SW 1271 (cell line): ENCODE measurements around the gene NPTXR.

Source experiments
- DNase-seq, 2 experiments: peaks; one replicate each; lab custom pipeline; 2025; lab: John Stamatoyannopoulos, UW

NPTXR gene

DNA sequence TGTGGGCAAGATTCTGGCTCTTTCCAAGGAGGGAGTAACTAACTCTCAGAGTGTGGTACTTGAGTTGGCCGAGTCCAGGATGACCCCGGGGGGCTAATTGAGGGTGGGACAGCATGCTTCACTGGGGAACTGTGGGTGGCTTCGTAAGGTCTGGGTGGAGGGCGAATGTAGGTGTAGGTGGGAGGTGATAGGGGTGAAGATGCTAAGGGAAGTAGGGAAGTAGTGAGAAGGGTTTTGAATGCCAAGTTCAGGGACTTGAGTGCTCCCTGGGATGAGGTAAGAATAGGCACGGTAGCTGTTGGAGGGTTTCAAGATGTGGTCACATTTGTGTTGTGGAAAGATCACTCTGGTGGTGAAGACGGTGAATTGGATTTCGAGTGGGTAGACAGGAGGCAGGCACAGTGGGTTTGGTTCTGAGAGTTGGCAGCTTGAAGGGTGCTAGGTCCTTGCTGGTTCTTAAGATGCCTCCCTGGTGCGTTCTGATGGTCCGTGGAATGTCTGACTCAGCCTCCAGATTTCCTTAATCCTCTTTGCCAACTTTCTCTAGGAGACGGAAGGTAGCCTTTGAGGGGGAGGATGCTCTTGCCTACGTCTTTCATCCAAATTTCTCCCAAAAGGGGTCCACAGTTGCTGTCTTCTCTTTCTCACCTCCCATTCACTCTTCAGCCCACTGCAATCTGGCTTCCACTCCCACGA, 47.4 kb downstream of the NPTXR start:
- no peak for DNase-seq

DNA sequence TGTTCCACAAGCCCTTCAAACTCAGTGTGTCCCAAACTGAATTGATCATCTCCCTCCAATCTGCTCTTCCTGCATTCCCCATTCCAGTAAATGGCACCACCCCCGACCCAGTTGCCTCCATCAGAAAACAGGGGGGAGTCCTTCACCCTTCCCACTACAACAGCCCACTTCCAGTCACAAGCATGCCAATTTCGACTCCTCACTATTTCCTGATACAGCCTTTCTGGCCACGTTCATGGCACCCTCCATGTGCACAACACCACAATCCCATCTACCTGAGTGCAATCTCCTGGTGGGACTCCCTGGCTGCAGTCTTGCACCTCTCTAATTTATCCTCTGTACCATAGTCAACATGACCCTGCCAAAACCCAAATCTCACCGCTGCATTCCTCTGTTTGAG, 48.3 kb downstream of the NPTXR start:
- DNase-seq: no peak

DNA sequence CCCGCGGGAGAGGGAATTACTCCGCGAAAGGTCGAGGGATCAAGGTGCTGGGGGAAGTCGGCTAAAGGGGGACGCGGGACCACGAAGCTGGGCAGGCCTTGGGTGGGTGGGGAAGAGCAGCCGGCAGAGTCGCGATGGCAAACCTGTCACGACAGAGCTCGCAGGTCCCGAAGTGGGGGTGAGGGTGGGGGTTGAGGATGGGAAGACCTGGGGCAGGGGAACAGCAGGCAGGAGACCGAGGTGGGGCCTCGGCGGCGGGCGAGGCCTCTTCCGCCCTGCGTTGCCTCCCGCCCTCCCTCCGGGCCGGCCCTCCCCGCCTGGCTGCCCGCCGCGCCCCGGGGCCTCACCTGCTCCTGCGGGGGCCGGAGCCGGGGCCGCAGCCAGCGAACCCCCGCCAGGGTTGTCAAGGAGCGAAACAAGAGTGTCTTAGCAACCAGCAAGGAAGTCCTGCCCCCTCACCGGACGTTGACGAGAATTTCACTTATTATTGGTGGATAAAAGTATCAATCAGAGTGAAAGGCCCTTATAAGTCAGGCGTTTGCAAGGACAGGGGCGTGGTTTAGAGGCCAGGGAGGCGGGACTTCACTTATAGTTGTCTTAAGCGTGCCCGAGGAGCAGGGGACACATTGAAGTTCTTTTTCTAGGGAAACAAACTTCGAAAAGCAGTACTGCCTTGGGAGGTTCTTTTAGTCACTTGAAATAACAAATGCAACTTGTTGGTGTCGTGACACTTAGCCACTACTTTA, 49.9 kb downstream of the NPTXR start, which contains the start of gene DNAL4:
TSS of gene DNAL4 (minus strand) at position 423 of the 746 bp plus-strand sequence. CDS start 11,412 bp downstream, outside the sequence.
- DNase-seq: peak; percentile 87 to 95

DNA sequence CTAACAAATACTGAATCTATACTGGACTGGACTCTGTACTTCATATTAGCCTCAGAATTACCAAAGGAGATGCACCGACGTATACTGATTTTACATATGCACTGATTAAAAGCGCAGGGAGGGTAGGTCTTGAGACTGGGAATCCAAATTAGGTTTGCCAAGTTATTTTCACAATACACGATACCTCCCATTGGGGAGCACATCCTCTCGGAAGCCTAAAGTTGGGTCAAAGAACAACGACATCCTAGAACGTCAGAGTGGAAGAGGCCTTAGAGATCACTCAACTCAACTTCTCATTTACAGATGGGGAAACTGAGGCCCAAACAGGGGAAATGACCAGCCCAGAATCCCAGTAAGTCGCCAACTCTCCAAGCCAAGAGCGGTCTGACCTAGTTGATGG, 50.5 kb downstream of the NPTXR start:
- DNase-seq: no peak

DNA sequence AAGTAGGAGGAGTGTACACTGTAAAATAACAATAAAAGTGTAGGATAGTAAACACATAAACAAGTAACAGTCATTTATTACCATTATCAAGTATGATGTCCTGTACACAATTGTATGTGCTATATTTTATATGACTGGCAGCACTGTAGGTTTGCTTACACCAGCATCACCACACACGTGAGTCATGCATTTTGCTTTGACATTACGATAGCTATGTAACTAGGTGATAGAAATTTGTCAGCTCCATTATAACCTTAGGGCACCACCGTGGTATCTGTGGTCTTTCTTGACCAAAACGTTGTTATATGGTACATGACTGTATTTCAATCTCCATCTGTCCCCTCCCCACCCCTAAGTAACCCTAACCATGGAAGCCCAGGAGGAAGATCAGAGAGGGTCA, 51.0 kb downstream of the NPTXR start:
- no peak for DNase-seq

DNA sequence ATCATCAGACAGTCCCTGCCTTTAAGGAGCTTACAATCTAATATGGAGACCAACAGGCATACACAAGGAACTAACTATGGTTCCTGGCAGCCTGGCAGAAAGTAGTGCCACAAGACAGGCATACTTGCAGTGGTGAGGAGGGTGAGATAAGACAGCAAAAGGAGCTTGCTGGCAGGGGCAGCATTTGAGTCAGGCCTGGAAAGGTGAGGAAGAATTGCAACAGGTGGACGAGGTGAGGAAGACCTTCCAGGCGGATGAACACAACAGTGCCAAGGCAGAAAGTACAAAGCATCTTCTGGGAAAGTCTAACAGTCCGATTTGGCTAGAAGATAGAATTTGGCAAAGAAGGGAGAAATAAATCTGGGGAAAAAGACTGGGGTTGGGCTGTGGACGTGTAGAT, 54.2 kb downstream of the NPTXR start:
- DNase-seq: no peak

DNA sequence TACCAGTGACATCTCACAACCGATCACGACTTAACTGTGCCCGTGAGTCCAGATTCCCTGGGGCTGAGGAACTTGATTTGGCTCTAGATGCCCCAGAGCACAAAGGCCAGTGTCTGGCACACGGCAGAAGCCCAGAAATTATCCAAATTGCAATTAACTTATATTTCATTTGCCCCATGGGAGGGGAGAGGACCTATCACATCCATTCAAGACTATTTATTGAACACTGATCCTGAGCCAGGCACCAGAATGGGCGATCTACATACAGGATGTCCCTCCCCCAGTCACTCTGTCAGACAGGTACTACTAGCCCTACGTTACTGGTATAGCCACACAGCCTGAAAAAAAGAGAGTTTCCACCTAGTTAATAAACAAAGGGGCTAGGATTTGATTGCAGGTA, 55.0 kb downstream of the NPTXR start:
- no peak for DNase-seq

DNA sequence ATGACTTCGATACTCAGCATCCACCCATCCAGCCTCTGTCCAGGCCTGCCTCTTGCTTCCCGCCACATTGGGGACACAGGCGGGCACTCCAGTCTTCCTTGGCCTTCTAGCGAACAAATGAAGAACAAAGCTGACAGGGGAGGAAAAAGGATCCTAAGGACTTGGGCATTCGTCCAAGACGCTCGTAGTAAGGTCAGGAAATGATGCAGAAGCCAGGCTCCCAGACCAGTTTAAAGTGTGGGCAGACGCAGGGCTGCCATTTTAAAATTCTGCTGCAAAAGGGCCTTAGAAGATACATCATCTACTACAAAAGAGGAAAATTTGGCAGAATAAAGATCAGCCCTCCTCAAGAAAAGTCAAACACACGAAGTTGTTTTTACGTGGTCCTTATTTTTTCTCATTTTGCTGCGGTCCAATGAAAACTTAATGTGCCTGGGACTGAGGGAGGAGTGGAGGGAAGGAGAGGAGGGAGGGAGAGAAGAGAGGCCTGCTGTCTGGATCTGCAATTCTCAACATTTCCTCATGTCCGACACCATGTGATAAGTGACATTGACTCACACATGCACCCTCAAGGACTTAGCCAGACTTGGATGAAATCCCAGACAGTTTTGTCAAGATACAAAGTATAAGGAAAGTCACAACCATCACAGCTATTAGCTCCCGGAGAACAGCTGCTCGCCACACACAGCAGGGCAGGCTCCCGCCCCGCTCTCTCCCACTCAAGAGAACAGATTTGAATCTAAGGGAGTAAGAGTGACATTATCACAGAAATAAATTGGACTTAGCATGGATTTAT, 55.6 kb downstream of the NPTXR start:
- DNase-seq: no peak

DNA sequence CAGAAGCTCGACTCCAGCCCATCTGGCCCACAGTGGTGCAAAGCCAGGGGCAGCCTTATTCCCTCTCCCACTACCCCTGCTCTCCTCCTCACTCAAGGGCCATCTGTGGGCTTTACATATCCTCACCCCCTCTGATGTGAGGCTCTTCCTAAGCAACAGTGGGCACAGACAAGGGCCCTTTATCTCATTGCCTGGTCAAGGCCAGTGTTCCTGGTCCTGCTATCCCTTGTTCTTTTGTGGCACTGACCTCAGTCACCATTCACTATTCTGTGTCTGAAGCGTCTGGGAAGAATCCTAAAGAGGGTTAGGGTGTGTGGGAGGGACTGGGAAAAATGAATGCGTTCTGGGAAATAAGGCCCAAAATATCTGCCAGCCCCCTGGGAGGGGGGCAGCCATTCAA, 57.2 kb downstream of the NPTXR start:
- no peak for DNase-seq

DNA sequence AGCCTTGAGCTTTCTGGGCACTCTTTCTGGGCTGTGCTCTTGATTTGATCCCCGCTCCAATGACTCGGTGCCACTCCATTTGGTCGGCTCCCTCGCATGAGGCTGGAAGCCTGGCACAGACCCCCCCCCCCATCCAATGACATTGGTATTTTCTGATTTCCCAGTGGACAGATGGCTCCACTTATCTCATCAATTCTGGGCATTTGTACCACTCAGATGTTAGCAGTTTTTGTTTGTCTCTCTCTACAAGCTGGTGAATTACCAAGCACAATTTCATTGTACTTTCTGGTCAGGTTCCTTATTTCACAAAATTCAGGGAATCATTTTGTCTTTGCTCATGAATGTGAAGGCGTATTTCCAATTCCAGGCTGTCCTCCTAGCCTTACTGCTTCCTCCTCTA, 59.0 kb downstream of the NPTXR start:
- DNase-seq: no peak

DNA sequence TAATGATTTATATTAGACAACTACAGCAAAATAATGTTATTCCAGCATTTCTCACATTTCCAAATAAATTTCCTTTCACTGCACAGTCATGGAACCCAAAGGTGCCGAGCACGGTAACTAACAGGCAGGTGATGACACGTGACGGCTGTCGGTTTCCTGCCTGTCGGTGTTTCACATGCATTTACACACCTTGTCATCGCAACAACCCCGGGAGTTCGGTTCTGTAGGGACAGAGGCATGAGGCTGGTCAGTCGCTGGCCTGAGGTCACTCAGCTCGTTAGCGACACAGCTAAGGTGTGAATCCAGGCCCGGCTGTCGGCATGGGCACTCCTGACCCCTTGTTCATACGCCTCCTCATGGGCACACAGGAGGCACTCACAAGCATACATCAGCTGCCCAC, 59.8 kb downstream of the NPTXR start:
- no peak for DNase-seq

DNA sequence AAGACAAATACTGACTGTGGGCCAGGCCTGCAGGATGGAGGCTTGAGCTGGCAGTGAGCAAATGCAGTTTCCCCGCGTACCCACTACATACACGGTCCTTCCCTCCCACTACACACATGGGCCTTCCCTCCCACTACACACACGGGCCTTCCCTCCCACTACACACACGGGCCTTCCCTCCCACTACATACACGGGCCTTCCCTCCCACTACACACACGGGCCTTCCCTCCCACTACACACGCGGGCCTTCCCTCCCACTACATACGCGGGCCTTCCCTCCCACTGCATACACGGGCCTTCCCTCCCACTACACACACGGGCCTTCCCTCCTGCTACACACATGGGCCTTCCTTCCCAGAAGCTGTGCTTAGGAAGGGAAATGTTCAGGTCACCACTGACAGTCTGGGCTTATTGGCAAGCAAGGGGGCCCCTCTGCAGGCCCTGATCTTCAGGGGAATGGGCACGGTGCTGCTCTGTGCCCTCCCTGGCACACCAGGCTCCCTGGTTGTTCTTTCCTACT, 60.7 kb downstream of the NPTXR start:
- DNase-seq: no peak

DNA sequence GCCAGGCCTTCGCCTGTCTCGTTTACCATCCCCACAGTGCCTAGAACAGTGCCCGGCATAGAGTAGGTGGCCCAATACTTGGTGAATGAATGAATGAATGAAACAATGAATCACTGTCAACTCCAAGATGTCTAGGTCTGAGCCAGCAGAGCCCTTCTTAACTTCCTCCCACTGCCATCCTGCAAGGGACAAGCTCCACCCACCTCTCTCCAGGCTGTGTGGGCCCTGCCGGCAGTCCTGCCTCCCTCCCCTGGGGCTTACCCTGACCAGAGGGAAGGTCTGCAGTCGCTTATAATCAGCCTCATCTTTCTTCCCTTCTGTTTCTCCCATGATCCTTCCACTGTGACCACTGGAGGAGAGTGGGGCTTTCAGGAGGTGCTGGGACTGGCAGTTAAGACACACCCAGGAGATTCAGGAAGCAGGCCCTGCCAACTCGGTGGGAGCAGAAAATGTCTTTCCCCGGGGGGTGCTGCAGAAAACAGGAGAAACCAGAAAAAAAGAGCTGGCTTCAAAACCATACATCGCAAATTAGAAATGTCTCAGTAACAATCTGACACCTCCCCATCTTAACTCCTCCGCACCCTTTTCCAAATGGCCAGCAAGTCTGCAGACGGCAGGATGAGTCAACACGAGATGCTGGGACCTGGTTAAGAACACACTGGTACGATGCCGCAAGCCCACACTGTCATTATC, 61.3 kb downstream of the NPTXR start:
- no peak for DNase-seq

DNA sequence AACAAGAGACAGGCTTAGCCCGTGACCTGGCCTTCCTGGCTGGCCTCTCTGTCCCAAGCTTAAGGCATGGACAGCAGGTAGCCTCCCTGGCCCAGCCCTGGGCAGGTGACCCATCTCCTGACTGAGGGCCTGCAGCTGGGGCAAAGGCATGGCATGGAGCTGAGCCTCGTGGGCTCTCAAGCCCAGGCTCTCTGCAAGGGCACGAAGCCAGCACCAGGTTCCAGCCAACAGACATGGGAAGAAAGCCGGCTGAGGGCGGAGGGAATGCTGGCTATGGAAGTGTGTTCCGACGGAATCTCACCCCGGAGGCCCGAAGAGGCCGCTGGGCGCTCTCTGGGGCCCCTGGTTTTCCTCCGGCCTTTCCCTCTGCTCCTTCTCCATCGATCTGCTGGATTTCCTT, 62.8 kb downstream of the NPTXR start:
- no peak for DNase-seq

DNA sequence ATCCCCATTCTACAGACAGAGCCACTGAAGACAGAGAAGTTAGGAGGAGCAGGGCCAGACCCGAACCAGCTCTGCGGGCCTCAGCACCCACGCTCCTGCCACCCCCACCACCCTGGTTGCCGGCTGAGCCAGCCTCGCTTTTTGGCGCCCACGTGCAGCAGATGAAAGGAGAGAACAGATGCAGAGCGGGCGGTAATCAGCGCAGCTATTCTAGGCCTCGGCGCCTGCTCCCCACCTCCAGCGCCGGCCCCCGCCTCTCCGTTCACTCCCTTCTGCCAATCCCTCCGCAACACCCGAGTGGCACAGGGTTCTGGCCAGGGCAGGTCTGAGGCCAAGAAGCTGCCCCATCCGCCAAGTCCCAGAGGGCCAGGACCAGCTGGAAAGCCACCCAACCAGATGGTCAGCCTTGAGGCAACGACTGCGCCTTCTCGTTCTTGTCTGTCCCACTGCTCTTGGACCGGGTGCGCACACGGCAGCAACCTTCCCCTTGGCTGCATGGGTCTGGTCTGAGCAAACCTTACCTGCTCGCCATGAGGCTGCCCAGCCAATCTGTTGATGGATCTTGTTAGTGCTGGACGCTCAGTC, 66.6 kb downstream of the NPTXR start:
- DNase-seq: no peak

DNA sequence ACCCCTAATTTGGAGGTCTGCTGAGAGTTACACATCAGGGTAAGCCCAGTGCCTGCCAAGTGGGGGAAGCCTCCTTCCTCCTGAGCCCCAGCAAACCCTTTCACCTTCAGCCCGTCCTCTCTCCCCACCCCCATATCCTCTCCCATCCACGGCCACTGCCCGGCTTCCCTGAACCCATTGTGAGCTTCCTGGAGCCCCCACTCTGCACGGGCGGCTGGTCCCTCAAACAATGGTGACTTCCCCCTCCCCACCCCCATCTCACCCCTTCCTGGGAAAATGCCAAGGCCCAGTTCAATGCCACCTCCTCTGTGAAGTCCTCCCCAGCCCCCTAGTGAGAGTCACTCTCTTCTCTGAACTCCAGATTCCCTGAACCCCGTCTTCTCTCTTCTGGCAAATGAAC, 67.7 kb downstream of the NPTXR start:
- no peak for DNase-seq

DNA sequence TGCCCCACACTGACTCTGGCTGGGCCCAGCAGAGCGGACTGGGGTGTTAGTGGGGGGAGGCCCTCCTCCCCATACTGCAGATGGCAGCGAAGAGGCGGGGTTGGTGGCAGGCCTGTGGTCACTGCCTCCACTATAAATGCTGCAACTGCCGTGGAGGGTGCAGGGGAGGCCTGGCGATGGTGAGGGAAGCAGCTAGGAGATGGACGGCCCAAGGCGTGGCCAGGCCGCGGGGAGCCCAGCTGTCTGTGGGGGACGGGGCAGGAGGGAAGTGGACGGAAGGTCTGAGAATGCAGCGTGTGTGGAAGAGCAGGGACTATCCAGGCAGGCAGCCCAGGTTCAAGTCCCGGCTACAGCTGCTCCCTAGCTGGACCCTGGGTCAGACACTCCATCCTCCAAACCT, 68.2 kb downstream of the NPTXR start:
- no peak for DNase-seq

DNA sequence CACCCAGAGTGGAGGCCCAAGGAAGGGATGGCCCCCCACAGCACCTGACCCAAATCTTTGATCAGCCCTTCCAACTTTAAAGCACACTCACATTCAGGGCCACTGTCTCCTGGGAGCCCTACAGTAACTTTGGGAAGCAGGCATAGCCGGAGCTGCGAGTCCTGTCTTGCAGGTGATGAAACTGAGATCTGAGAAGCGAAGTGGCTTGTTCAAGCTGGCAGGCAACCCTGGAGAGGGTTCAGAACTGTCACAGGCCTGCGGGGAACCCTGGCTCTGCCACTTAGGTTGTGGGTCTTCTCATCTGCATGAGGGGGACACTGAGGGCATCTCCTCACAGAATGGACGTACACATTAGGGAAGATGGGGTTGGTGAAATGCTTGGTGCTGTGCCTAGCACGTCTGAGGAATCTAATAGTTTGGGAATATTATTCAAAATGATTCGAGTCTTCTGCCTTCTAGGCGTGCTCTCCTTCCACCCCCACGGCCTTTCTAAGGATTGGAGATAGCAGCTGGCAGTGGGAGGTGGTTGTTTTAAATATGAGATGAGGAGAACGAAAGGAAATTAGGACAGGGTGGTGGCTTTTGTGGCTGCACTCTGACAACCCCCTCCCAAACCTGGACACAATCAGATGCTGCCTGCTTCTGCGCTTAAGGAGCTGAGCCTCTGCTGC, 69.2 kb downstream of the NPTXR start:
- DNase-seq: no peak

DNA sequence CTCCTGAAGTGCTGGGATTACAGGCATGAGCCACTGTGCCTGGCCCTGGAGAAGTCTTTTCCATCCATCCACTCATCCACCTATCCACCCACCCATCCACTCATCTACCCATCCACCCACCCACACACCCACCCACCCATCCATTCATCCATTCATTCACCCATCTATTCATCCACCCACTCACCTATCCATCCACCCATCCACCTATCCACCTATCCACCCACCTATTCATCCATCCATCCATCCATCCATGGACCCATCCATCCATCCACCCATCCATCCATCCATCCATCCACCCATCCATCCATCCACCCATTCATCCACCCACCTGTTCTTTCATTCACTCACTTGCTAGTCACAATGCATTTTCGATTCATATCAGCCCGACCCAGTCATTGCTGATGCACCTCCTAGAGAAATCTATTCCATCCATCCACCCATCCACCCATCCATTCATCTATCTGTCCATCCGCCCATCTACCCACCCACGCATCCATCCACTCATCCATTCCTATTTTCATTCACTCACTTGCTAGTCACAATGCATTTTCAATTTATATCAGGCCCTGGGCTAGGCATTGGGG, 70.4 kb downstream of the NPTXR start:
- no peak for DNase-seq

DNA sequence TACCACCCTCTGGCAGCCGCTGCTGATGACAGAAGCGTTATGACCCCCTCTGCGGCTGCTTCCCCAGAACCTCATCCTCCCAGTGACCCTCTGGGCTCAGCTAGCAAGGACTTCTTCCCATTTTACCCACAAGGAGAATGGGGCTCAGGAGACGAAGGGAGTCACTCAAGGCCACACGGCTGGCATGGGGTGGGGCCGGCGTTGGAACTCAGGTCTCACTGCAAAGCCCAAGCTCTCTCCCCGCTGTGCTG, 71.3 kb downstream of the NPTXR start:
- DNase-seq: no peak
